Activated B cell treated with CpG ODN at 0.5 μM for 24 hours (primary cell): ENCODE measurements around the gene SEMA5B. TPM values are rescaled to one million over a fixed set of nuclear protein-coding genes. Genes with fewer than 3 reads are reported as not detected.

Source experiments
- ATAC-seq: fragments of 200-7000 bp; cut with Tn5 transposase; one replicate; pipeline ENCODE4 v1.10.0; 2021; ENCODE audit warnings: low read depth, mild to moderate bottlenecking, moderate library complexity
- CTCF ChIA-PET: fragments of 350-600 bp; sonication (Branson Sonifier 250); formaldehyde crosslinking; loops from one replicate; lab custom pipeline; 2021; ENCODE audit warnings: antibody characterized with exemption; lab: Charles Lee
- POLR2A ChIA-PET: fragments of 350-600 bp; sonication (Branson Sonifier 250); formaldehyde crosslinking; loops from one replicate; lab custom pipeline; 2021; ENCODE audit warnings: antibody characterized with exemption; lab: Charles Lee
- DNase-seq: peaks from one replicate; pipeline ENCODE4 v3.0.0; 2022
- H3K27ac Mint-ChIP-seq: one replicate; pipeline ENCODE4 v1.8.0; 2020; ENCODE audit warnings: mixed read lengths
- H3K27me3 Mint-ChIP-seq: one replicate; pipeline ENCODE4 v1.8.0; 2021; ENCODE audit warnings: mixed read lengths
- H3K36me3 Mint-ChIP-seq: one replicate; pipeline ENCODE4 v1.8.0; 2021; ENCODE audit warnings: low read depth, mixed read lengths
- H3K4me1 Mint-ChIP-seq: one replicate; pipeline ENCODE4 v1.8.0; 2021; ENCODE audit warnings: mixed read lengths
- H3K4me3 Mint-ChIP-seq: one replicate; pipeline ENCODE4 v1.8.0; 2020; ENCODE audit warnings: mild to moderate bottlenecking, mixed read lengths
- H3K9me3 Mint-ChIP-seq: one replicate; pipeline ENCODE4 v1.8.0; 2020; ENCODE audit warnings: mixed read lengths
- intact Hi-C: fragments of 100-400 bp; cut with micrococcal nuclease; formaldehyde crosslinking; loops from one replicate; pipeline ENCODE4 v1.15.1; 2024
- total RNA-seq: library from RNA; stranded (reverse); gene quantifications from 2 replicates; pipeline ENCODE4 v1.2.3, GENCODE V29; 2022
- TF ChIP-seq, protein P1 (sequence below): fragments of 200-600 bp; IDR thresholded peaks from one replicate; pipeline ENCODE4 v1.8.0; 2022; ENCODE audit warnings: antibody characterized with exemption, mild to moderate bottlenecking

Gene SEMA5B
- total RNA-seq, 1 donor from 2014 or later = 1.6 TPM

- ATAC-seq (no peak), DNase-seq (no peak)
- Mint-ChIP-seq H3K27ac (no peak overlapping the region), H3K9me3 (no peaks in the 10 kb centered on the region), H3K27me3 (no peaks in the 10 kb centered on the region), H3K4me1 (peaks cover 28% of the 10 kb centered on the region), H3K4me3 (no peak overlapping the region), H3K36me3 (no peaks in the 10 kb centered on the region)
- TF ChIP-seq, protein P1, sequence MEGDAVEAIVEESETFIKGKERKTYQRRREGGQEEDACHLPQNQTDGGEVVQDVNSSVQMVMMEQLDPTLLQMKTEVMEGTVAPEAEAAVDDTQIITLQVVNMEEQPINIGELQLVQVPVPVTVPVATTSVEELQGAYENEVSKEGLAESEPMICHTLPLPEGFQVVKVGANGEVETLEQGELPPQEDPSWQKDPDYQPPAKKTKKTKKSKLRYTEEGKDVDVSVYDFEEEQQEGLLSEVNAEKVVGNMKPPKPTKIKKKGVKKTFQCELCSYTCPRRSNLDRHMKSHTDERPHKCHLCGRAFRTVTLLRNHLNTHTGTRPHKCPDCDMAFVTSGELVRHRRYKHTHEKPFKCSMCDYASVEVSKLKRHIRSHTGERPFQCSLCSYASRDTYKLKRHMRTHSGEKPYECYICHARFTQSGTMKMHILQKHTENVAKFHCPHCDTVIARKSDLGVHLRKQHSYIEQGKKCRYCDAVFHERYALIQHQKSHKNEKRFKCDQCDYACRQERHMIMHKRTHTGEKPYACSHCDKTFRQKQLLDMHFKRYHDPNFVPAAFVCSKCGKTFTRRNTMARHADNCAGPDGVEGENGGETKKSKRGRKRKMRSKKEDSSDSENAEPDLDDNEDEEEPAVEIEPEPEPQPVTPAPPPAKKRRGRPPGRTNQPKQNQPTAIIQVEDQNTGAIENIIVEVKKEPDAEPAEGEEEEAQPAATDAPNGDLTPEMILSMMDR = no peak
- CTCF ChIA-PET = interaction anchor here (0.6 kb wide), 1 partner anchor 418 kb away, joined by 4 read pairs; no protein-coding TSS in a partner anchor
- intact Hi-C loops = no loop called here
- POLR2A ChIA-PET = interaction anchor here (0.7 kb wide), 1 partner anchor 37 kb away, joined by 3 read pairs; no protein-coding TSS in a partner anchor
These were observed 80.4 kb downstream of the SEMA5B start for GRCh38 chr3:122947196-122947595.

- H3K9me3 Mint-ChIP-seq = no peaks in the 10 kb centered on the region
- CTCF ChIA-PET = interaction anchor here (1.3 kb wide), 1 partner anchor 69 kb away, joined by 3 read pairs; no protein-coding TSS in a partner anchor
- peaks cover 27% of the 10 kb centered on the region for H3K4me1 Mint-ChIP-seq
- TF ChIP-seq, protein P1 = no peak
- H3K4me3 Mint-ChIP-seq = no peak overlapping the region
- DNase-seq (no peak), ATAC-seq (peak; percentile 73)
- intact Hi-C loops = no loop called here
- H3K27me3 Mint-ChIP-seq = no peaks in the 10 kb centered on the region
- POLR2A ChIA-PET = no interaction called here
- H3K27ac Mint-ChIP-seq = no peak overlapping the region
- no peaks in the 10 kb centered on the region for H3K36me3 Mint-ChIP-seq
These were observed 81.4 kb downstream of the SEMA5B start for GRCh38 chr3:122946185-122946584.

DNA sequence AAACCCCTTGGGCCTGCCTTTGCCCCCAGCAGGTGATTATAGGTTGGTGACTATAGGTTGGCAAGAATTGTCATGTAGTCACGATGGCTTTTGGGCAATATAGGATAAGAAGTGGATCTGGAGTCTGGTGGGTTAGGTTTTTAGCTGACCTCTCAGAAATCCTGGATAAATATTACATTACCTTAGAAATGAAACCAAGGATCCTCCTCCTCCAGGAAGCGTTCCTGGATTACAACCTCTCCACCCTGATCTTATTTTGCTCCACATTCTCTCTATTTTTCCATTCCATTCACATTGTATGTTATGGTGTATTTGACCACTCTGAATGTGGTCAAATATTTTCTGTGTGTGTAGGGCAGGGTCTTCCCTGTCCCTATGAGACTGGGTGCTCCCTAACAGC is 82.3 kb downstream of the SEMA5B start:
- ChIA-PET POLR2A (interaction anchor here (0.6 kb wide), 1 partner anchor 251 kb away, joined by 3 read pairs; no protein-coding TSS in a partner anchor), CTCF (no interaction called here)
- no peaks in the 10 kb centered on the region for H3K9me3 Mint-ChIP-seq
- H3K4me1 Mint-ChIP-seq = peaks cover 27% of the 10 kb centered on the region
- H3K4me3 Mint-ChIP-seq = no peak overlapping the region
- no peak overlapping the region for H3K27ac Mint-ChIP-seq
- DNase-seq = no peak
- TF ChIP-seq, protein P1 = no peak
- no peaks in the 10 kb centered on the region for H3K36me3 Mint-ChIP-seq
- H3K27me3 Mint-ChIP-seq = no peaks in the 10 kb centered on the region
- intact Hi-C loops = no loop called here
- no peak for ATAC-seq

DNA sequence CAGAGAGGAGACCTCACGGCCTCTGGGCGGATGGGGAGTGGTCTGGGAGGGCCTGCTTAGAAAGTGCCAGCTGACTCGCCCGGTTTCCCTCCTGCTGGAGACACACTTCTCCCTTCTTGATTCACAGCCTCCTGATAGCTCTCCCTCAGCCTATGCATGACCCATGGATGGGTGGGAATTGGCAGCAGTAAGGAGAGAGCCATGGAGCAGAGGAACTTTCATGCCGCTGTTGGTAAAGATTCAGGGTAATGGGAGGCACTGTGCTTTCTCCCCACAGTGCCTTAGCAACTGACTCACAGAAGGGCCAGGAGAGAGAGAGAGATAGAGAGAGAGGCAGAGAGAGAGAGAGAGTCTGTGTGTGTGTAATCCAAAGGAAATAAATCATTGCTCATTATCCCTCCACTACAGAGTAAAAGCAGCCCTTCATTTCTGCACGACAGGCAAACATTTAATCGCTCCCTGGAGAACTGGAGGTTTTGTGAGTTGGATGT is 82.8 kb downstream of the SEMA5B start:
- intact Hi-C loops = loop anchor here (5.0 kb wide), 2 partner anchors 187 to 313 kb away; no protein-coding TSS in a partner anchor
- Mint-ChIP-seq H3K27ac (no peak overlapping the region), H3K27me3 (no peaks in the 10 kb centered on the region), H3K4me3 (no peak overlapping the region), H3K36me3 (no peaks in the 10 kb centered on the region), H3K4me1 (peaks cover 27% of the 10 kb centered on the region), H3K9me3 (no peaks in the 10 kb centered on the region)
- ATAC-seq = no peak
- DNase-seq = no peak
- CTCF ChIA-PET = no interaction called here
- TF ChIP-seq, protein P1 = no peak
- POLR2A ChIA-PET = no interaction called here

DNA sequence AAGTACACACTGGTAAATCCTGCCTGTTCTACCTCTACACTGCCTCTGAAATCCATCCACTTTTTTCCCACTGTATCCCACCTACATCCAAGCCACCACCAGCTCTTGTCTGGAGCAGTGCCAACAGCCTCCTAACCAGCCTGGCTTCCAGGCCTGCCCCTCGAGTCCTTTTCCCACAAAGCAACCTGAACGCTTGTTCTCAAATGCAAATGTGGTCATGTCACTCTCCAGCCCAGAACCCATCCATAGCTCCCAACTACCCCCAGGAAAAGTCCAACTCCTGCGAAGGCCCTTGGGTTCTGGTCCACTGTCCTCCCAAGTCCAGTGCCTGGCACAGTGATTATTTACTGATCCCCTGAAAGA is 83.8 kb downstream of the SEMA5B start:
- CTCF ChIA-PET = interaction anchor here (2.0 to 4.7 kb wide), 3 partner anchors 71 to 86 kb away, joined by 6 to 41 read pairs (median 17); partner anchors contain the start of gene SEMA5B
- TF ChIP-seq, protein P1 = no peak
- no peak overlapping the region for H3K4me3 Mint-ChIP-seq

More for the DNA sequence above, 83.8 kb downstream of the SEMA5B start:
- Mint-ChIP-seq H3K4me1 (peaks cover 27% of the 10 kb centered on the region), H3K9me3 (no peaks in the 10 kb centered on the region), H3K27ac (no peak overlapping the region), H3K36me3 (no peaks in the 10 kb centered on the region), H3K27me3 (no peaks in the 10 kb centered on the region)
- DNase-seq (no peak), ATAC-seq (no peak)
- intact Hi-C loops = loop anchor here (1.0 to 5.0 kb wide), 3 partner anchors 84 to 313 kb away; no protein-coding TSS in a partner anchor
- POLR2A ChIA-PET = interaction anchor here (0.6 kb wide), 1 partner anchor 1194 kb away, joined by 4 read pairs; the partner anchor contains the start of gene GOLGB1
